ENCODE data around the gene CNTNAP5. TPM values are rescaled to one million over a fixed set of nuclear protein-coding genes. Genes with fewer than 3 reads are reported as not detected.

CNTNAP5 gene
- total and polyA plus RNA-seq, 4 donors: not detected

DNA sequence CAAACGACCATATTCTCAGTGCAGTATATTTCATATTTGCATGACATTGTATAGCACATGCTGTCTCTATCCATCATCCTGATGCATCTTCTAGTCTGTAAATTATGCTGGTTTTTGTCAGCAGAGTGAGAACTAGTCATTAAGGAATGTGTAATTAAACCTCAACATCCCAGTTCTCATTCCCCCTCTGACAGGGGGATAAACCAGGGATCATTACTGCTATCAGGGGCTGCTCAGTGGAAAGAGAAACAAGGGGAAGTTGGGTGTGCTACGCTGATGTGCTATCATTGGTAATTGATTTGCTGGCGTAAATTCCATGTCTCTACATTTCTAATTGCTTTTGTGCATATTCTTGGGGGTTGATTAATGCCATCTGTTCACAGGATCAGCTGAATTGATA is 7.7 kb downstream of the CNTNAP5 start:
- H3K36me3 ChIP-seq (ENCODE audit: control insufficient read depth in 4 of 4, insufficient read depth in 3 of 4, low read depth in 1 of 4, low read length in 3 of 4): no peaks in the 10 kb centered on the region
- H3K4me1 ChIP-seq (ENCODE audit: control insufficient read depth in 4 of 4, insufficient read depth in 4 of 4, low read length in 3 of 4): no peaks in the 10 kb centered on the region
- DNase-seq (ENCODE audit: low spot score): no peak
- TF ChIP-seq, protein P1, sequence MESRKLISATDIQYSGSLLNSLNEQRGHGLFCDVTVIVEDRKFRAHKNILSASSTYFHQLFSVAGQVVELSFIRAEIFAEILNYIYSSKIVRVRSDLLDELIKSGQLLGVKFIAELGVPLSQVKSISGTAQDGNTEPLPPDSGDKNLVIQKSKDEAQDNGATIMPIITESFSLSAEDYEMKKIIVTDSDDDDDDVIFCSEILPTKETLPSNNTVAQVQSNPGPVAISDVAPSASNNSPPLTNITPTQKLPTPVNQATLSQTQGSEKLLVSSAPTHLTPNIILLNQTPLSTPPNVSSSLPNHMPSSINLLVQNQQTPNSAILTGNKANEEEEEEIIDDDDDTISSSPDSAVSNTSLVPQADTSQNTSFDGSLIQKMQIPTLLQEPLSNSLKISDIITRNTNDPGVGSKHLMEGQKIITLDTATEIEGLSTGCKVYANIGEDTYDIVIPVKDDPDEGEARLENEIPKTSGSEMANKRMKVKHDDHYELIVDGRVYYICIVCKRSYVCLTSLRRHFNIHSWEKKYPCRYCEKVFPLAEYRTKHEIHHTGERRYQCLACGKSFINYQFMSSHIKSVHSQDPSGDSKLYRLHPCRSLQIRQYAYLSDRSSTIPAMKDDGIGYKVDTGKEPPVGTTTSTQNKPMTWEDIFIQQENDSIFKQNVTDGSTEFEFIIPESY (IDR thresholded peaks at IDR 0.05): no peak
- TF ChIP-seq RAD21 (IDR thresholded peaks at IDR 0.05) (no peak), HNF4G (IDR thresholded peaks at IDR 0.05) (no peak), REST (IDR thresholded peaks at IDR 0.05) (no peak)
- H3K4me3 ChIP-seq (ENCODE audit: low read depth in 1 of 3, low read length in 3 of 3): no peak overlapping the region
- H3K27me3 ChIP-seq (ENCODE audit: control insufficient read depth in 4 of 4, insufficient read depth in 4 of 4, low read length in 3 of 4): peaks cover 0 to 4% (median 1%) of the 10 kb centered on the region in 4 donors
- H3K9ac ChIP-seq (ENCODE audit: low read depth in 1 of 2, low read length in 2 of 2): no peak overlapping the region
- no peak overlapping the region for H3K27ac ChIP-seq (ENCODE audit: low read depth in 1 of 2, low read length in 2 of 2)
- 43% methylated on average over 3 of the region's 3 CpGs for WGBS
- H3K9me3 ChIP-seq (ENCODE audit: control insufficient read depth in 4 of 4, low read length in 3 of 4): no peaks in the 10 kb centered on the region

GRCh38 chr2:124034265-124034664 is 9.2 kb downstream of the CNTNAP5 start:
- no peaks in the 10 kb centered on the region for H3K9me3 ChIP-seq (ENCODE audit: control insufficient read depth in 4 of 4, low read length in 3 of 4)
- H3K9ac ChIP-seq (ENCODE audit: low read depth in 1 of 2, low read length in 2 of 2): no peak overlapping the region
- no peaks in the 10 kb centered on the region for H3K36me3 ChIP-seq (ENCODE audit: control insufficient read depth in 4 of 4, insufficient read depth in 3 of 4, low read depth in 1 of 4, low read length in 3 of 4)
- no peak for DNase-seq (ENCODE audit: low spot score)
- TF ChIP-seq YY1 (IDR thresholded peaks at IDR 0.05): no peak
- no peak for TF ChIP-seq HNF4G (IDR thresholded peaks at IDR 0.05)
- no peak for TF ChIP-seq RXRA (IDR thresholded peaks at IDR 0.05)
- TF ChIP-seq RAD21 (IDR thresholded peaks at IDR 0.05): no peak
- TF ChIP-seq NR2F2 (IDR thresholded peaks at IDR 0.05): no peak
- no peaks in the 10 kb centered on the region for H3K4me1 ChIP-seq (ENCODE audit: control insufficient read depth in 4 of 4, insufficient read depth in 4 of 4, low read length in 3 of 4)
- WGBS: 31% methylated on average over 2 of the region's 2 CpGs
- H3K27ac ChIP-seq (ENCODE audit: low read depth in 1 of 2, low read length in 2 of 2): no peak overlapping the region
- peaks cover 0 to 4% (median 1%) of the 10 kb centered on the region in 4 donors for H3K27me3 ChIP-seq (ENCODE audit: control insufficient read depth in 4 of 4, insufficient read depth in 4 of 4, low read length in 3 of 4)
- H3K4me3 ChIP-seq (ENCODE audit: low read depth in 1 of 3, low read length in 3 of 3): no peak overlapping the region

DNA sequence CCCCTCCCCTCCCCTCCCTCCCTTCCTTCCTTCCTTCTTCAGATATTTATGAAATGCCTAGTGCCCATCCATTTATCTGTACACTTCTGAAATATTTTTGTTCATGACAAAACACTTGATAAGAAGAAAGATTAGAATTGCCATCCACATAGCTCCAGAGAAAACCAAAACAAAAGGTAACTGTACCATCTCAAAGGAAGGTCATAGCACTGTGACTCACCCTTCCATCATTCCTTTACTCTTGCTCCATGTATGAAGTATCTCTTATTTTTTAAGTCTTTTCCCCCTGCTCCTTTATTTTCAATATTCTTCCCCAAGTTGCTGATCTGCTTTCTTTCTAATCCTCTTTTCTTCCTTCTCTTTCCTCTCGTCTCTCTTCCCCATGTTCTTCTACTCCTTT is 9.9 kb downstream of the CNTNAP5 start:
- peaks cover 0 to 4% (median 1%) of the 10 kb centered on the region in 4 donors for H3K27me3 ChIP-seq (ENCODE audit: control insufficient read depth in 4 of 4, insufficient read depth in 4 of 4, low read length in 3 of 4)
- H3K4me3 ChIP-seq (ENCODE audit: low read depth in 1 of 3, low read length in 3 of 3): no peak overlapping the region
- H3K36me3 ChIP-seq (ENCODE audit: control insufficient read depth in 4 of 4, insufficient read depth in 3 of 4, low read depth in 1 of 4, low read length in 3 of 4): no peaks in the 10 kb centered on the region
- H3K27ac ChIP-seq (ENCODE audit: low read depth in 1 of 2, low read length in 2 of 2): no peak overlapping the region
- H3K9me3 ChIP-seq (ENCODE audit: control insufficient read depth in 4 of 4, low read length in 3 of 4): no peaks in the 10 kb centered on the region
- no peaks in the 10 kb centered on the region for H3K4me1 ChIP-seq (ENCODE audit: control insufficient read depth in 4 of 4, insufficient read depth in 4 of 4, low read length in 3 of 4)
- no peak overlapping the region for H3K9ac ChIP-seq (ENCODE audit: low read depth in 1 of 2, low read length in 2 of 2)
- no peak for DNase-seq (ENCODE audit: low spot score)
- 65% methylated on average over 1 of the region's 1 CpG for WGBS
- TF ChIP-seq, protein P2, sequence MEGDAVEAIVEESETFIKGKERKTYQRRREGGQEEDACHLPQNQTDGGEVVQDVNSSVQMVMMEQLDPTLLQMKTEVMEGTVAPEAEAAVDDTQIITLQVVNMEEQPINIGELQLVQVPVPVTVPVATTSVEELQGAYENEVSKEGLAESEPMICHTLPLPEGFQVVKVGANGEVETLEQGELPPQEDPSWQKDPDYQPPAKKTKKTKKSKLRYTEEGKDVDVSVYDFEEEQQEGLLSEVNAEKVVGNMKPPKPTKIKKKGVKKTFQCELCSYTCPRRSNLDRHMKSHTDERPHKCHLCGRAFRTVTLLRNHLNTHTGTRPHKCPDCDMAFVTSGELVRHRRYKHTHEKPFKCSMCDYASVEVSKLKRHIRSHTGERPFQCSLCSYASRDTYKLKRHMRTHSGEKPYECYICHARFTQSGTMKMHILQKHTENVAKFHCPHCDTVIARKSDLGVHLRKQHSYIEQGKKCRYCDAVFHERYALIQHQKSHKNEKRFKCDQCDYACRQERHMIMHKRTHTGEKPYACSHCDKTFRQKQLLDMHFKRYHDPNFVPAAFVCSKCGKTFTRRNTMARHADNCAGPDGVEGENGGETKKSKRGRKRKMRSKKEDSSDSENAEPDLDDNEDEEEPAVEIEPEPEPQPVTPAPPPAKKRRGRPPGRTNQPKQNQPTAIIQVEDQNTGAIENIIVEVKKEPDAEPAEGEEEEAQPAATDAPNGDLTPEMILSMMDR (IDR thresholded peaks at IDR 0.05; ENCODE audit: low read depth, low read length, missing input control): no peak
- TF ChIP-seq REST (IDR thresholded peaks at IDR 0.05): no peak
- no peak for TF ChIP-seq EGR1 (IDR thresholded peaks at IDR 0.05; ENCODE audit: low read depth in 2 of 2)
- TF ChIP-seq, protein P3, sequence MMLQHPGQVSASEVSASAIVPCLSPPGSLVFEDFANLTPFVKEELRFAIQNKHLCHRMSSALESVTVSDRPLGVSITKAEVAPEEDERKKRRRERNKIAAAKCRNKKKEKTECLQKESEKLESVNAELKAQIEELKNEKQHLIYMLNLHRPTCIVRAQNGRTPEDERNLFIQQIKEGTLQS (IDR thresholded peaks at IDR 0.05): no peak
- no peak for TF ChIP-seq TAF1 (conservative IDR thresholded peaks at IDR 0.05)
- no peak for TF ChIP-seq MAX (IDR thresholded peaks at IDR 0.05)
- TF ChIP-seq, protein P1 (IDR thresholded peaks at IDR 0.05): no peak
- no peak for TF ChIP-seq FOXA1 (IDR thresholded peaks at IDR 0.05)
- no peak for TF ChIP-seq HNF4G (IDR thresholded peaks at IDR 0.05)
- no peak for TF ChIP-seq YY1 (IDR thresholded peaks at IDR 0.05)
- no peak for TF ChIP-seq RXRA (IDR thresholded peaks at IDR 0.05)
